HG03095 (cell line): Measurements from ENCODE around the gene TMEM164.
"Not testable (repeated sequence)": the region's sequence is repeated elsewhere in the genome, so short reads cannot be mapped to it uniquely, and the experiment has no call there.

Source experiments
- ATAC-seq: cut with Tn5 transposase; IDR thresholded peaks from one replicate; pipeline ENCODE4 v1.9.1; 2021; ENCODE audit warnings: moderate library complexity; ENCODE audit not compliant: unreplicated experiment

TMEM164 gene

GRCh38 chrX:110123331-110123782, 120.4 kb downstream of the TMEM164 start:
- no peak for ATAC-seq

GRCh38 chrX:110125446-110126162, 122.7 kb downstream of the TMEM164 start:
- ATAC-seq = no peak

- ATAC-seq = no peak
Observed at GRCh38 chrX:110131031-110131430, 128.1 kb downstream of the TMEM164 start.

DNA sequence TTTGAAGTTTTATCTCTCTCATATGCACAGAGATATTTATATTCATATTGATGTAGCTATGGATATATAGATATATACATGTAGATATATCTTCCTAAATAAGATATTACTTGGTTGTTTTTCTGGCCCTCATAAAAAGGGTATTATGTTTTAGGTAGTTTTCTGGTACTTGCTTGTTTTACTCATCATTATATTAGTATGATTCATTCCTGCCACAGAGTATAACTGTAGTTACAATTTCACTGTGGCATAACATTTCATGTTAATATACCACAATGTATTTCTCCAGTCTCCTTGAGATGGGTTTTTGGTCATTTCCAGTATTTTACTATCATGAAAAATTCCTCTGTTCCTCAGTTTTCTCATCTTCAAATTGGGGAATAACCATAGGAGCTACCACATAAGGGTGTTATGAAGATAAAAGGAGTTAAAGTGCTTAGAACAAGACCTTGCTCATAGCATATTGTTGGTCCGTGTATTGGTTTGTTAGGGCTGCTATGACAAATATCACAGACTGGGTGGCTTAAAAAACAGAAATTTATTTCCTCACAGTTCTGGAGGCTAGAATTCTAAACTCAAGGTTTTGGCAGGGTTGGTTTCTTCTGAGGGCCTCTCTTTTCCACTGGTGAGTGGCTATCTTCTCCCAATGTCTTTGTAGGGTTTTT, 129.7 kb downstream of the TMEM164 start:
- ATAC-seq = no peak

- no peak for ATAC-seq
Observed at GRCh38 chrX:110133735-110134370, 130.9 kb downstream of the TMEM164 start.

DNA sequence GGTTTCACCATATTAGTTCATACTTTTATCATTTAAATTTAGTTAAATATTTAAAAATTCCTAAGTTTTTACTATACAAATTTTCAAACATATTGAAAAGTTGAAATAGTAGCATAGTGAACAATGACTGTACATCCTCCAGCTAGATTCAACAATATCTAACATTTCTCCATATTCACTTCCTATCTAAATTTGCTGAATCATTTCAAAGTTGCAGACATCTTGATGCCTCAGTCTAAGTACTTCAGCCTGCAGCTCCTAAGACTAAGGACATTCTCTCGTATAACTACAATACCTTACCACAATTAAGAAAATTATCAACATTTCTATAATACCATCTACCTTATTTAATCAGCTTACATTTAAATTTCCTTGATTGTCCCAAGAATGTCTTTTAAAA, 132.7 kb downstream of the TMEM164 start:
- ATAC-seq = no peak

- ATAC-seq = no peak
Observed at GRCh38 chrX:110136136-110136535, 133.2 kb downstream of the TMEM164 start.

DNA sequence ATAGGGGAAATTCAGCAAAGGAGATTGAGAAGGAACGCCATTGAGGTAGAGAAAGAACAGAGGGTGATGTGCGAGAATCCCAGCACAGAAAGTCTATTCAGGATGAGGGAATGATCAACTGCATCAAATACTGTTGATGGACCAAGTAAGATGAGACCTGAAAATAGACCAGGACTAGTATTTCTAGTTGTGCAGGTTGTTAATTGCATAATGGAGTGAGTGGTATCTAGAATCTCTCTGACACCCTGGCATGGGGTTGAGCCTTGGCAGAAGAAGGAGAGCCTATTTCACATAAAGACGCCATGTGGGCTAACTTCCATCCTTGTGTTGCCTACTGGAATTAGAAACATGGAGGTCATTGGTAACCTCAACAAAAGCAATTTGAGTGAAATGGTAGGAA, 135.6 kb downstream of the TMEM164 start:
- no peak for ATAC-seq

- ATAC-seq = no peak
Observed at GRCh38 chrX:110139172-110139571, 136.3 kb downstream of the TMEM164 start.

GRCh38 chrX:110142096-110142495, 139.2 kb downstream of the TMEM164 start:
- ATAC-seq = no peak

DNA sequence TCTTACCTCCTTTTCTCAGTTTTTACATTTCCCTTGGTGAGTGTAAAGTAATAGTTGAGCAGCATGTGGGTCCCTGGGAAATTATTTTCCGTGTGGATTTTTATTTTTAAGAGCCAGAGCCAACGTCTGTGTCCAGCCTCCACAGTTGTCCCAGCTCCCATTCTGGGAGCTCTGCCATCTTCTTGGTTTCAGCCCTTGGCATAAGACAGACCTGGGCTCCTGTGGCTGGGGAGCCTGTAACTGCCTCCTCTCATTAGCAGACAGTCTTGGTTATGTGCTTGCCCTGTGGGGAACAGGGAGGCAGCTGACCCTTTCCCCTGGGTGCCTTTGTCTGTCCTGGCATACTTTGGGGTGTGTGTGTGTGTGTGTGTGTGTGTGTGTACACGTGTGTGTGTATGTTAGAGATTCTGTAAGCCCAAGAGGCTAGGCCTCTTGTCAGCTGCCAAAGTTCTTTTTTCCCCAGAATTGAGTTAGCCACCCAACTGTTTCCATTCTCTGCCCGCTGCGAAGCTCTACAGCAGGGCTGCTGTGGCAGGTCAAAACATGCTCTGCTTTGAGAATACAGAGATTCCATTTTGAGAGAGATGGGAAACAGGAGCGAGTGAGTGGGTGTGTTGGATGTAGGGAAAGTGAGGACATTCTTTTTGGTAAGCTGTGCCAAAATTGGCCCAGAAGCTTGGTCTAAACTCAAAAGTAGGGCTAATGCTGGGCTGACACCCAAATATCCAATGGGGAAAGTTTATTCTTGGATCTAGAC, 140.7 kb downstream of the TMEM164 start:
- ATAC-seq = no peak

GRCh38 chrX:110145311-110145710, 142.4 kb downstream of the TMEM164 start:
- no peak for ATAC-seq

GRCh38 chrX:110145854-110146253, 142.9 kb downstream of the TMEM164 start:
- ATAC-seq = peak; percentile 60

GRCh38 chrX:110146521-110146920, 143.6 kb downstream of the TMEM164 start:
- peak; percentile 56 for ATAC-seq

DNA sequence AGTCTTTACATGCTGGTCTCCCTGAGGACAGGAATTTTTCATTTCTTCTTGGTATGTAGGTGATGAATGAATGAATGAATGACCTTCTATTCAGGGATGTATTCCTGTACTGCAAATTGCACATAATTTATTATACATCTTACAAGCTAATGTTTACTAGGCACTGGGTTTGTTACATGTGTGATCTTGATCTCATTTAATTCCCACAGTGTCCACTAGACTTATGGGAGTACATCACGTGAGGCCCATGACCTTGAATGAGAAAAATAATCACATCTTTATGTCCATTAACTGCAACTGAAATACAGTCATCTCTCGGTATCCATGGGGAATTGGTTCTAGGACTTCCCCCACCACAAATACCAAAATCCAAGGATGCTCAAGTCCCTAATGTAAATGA, 150.3 kb downstream of the TMEM164 start:
- ATAC-seq = no peak

DNA sequence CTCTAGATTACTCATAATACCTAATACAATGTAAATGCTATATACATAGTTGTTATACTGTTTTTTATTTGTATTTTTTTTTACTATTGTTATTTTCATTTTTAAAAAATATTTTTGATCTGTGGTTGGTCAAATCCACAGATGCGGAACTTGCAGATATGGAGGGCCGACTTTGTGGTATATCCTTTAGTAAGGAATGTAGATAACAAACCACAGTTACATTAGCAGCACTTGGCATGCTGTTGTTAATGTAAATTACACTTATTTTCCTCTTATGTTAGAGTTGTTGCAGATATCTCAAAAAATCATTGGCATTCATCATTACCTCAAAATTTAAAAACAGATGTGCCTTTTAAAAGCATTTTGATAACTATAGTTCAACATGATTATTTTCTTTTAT, 151.0 kb downstream of the TMEM164 start:
- no peak for ATAC-seq

- not testable (repeated sequence) for ATAC-seq
Observed at GRCh38 chrX:110154328-110154727, 151.4 kb downstream of the TMEM164 start.

- ATAC-seq = no peak
Observed at GRCh38 chrX:110155759-110156158, 152.8 kb downstream of the TMEM164 start.

DNA sequence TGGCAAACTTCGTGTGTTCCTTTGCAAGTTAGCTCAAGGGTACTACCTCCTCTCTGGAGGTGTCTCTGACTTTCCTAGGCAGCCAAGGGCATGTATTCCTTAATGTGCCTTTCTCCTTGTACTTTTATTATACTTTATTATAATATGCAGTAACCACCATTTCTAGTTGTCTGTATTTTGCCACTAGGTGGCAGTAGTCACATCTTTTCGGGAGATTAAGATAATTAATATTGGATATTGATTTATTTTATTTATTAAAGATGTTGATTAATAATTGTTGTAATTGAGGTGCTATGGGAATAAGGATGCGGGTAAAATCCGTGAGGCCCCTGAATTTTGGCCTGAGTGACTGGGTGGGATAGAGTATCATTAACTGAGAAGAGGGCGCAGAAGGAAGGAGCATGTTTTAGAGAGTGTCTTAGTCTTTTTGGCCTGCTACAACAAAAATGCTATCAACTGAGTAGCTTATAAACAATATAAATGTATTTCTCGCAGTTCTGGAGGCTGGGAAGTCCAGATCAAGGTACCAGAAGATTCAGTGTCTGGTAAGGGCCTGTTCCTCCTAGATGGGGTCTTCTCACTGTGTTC, 153.3 kb downstream of the TMEM164 start:
- ATAC-seq = no peak

DNA sequence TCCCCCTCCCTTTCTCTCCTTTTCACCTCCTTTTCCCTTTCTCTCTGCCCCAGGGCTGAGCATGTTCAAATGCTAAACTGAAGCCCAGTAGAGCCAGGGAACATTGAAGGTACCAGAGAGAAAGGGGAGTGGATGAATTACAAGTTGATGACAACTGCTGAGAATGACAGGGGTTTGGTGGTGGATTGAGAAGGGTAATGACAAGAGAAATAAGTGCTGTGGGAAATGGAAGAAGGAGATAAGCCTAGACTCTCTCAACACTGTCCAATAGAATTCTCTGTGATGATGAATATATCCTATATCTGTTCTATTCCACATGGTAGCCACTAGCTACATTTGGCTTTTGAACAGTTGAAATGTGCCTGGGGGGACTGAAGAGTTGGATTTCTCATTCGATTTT, 154.5 kb downstream of the TMEM164 start:
- no peak for ATAC-seq

- ATAC-seq = no peak
Observed at GRCh38 chrX:110159235-110159634, 156.3 kb downstream of the TMEM164 start.
